Mesenchymal stem cell (in vitro differentiated cells and primary cell): ENCODE results near the gene CFAP73.

Experiments
- DNase-seq: peaks from one replicate; pipeline ENCODE4 v3.0.0-alpha.2; 2013
- H2AFZ ChIP-seq: one replicate; pipeline ENCODE4 v1.6.1; 2013; ENCODE audit warnings: low read depth, mild to moderate bottlenecking, control low read depth, inconsistent platforms, low read length, moderate library complexity
- H2AK5ac ChIP-seq: 2 replicates; pipeline ENCODE4 v1.6.1; 2013; ENCODE audit warnings: low read length, moderate library complexity, mild to moderate bottlenecking, inconsistent platforms; ENCODE audit not compliant: severe bottlenecking
- H2BK120ac ChIP-seq: one replicate; pipeline ENCODE4 v1.6.1; 2013; ENCODE audit warnings: low read depth, mild to moderate bottlenecking, inconsistent platforms, low read length, moderate library complexity
- H2BK12ac ChIP-seq, 2 experiments: one replicate each; pipeline ENCODE4 v1.6.1; 2013; ENCODE audit warnings: inconsistent platforms in 2 of 2, low read length in 2 of 2, mild to moderate bottlenecking in 2 of 2, moderate library complexity in 2 of 2, control low read depth in 1 of 2
- H2BK15ac ChIP-seq: one replicate; pipeline ENCODE4 v1.6.1; 2013; ENCODE audit warnings: mild to moderate bottlenecking, low read depth, inconsistent platforms; ENCODE audit not compliant: poor library complexity, severe bottlenecking
- H2BK5ac ChIP-seq: 2 replicates; pipeline ENCODE4 v1.6.1; 2013; ENCODE audit warnings: low read depth, mild to moderate bottlenecking, low read length, control low read depth, inconsistent platforms; ENCODE audit not compliant: poor library complexity, severe bottlenecking
- H3K14ac ChIP-seq, 2 experiments: one replicate each; pipeline ENCODE4 v1.6.1; 2013; ENCODE audit warnings: inconsistent platforms in 2 of 2, low read length in 2 of 2, control low read depth in 1 of 2, mild to moderate bottlenecking in 1 of 2, moderate library complexity in 1 of 2
- H3K18ac ChIP-seq, 2 experiments: one replicate each; pipeline ENCODE4 v1.6.1; 2013; ENCODE audit warnings: inconsistent platforms in 2 of 2, low read length in 2 of 2, control low read depth in 1 of 2, low read depth in 1 of 2, mild to moderate bottlenecking in 1 of 2
- H3K23ac ChIP-seq, 2 experiments: one replicate each; pipeline ENCODE4 v1.6.1; 2013; ENCODE audit warnings: inconsistent platforms in 2 of 2, low read length in 2 of 2, mild to moderate bottlenecking in 2 of 2, moderate library complexity in 2 of 2, control low read depth in 1 of 2
- H3K27ac ChIP-seq: 2 replicates; pipeline ENCODE4 v1.5.1; 2013; ENCODE audit warnings: mild to moderate bottlenecking, moderate library complexity, low read length, control low read depth, inconsistent platforms; ENCODE audit not compliant: poor library complexity, severe bottlenecking
- H3K27me3 ChIP-seq, 2 experiments: 2 replicates each; pipeline versions ENCODE4 v1.6.1 to v1.7.0; 2013; ENCODE audit warnings: low read length in 2 of 2, mild to moderate bottlenecking in 2 of 2, moderate library complexity in 2 of 2, control low read depth in 1 of 2, inconsistent platforms in 1 of 2; ENCODE audit not compliant: control insufficient read depth in 1 of 2, insufficient read depth in 1 of 2
- H3K36me3 ChIP-seq, 2 experiments: 2 replicates each; pipeline versions ENCODE4 v1.6.1 to v1.7.0; 2013; ENCODE audit warnings: low read length in 2 of 2, control low read depth in 1 of 2, inconsistent platforms in 1 of 2, low read depth in 1 of 2, mild to moderate bottlenecking in 1 of 2; ENCODE audit not compliant: insufficient read depth in 2 of 2, control insufficient read depth in 1 of 2
- H3K4ac ChIP-seq, 2 experiments: one replicate each; pipeline ENCODE4 v1.6.1; 2013; ENCODE audit warnings: inconsistent platforms in 2 of 2, low read length in 2 of 2, mild to moderate bottlenecking in 2 of 2, moderate library complexity in 2 of 2, control low read depth in 1 of 2, low read depth in 1 of 2
- H3K4me1 ChIP-seq: 2 replicates; pipeline ENCODE4 v1.6.1; 2013; ENCODE audit warnings: low read depth, low read length, control low read depth; ENCODE audit not compliant: control insufficient read depth, insufficient read depth
- H3K4me2 ChIP-seq: 2 replicates; pipeline ENCODE4 v1.6.1; 2013; ENCODE audit warnings: low read length, mild to moderate bottlenecking, inconsistent platforms; ENCODE audit not compliant: poor library complexity, severe bottlenecking
- H3K4me3 ChIP-seq, 2 experiments: 2 replicates each; pipeline versions ENCODE4 v1.5.1 to v1.7.0; 2013; ENCODE audit warnings: low read length in 2 of 2, mild to moderate bottlenecking in 2 of 2, control low read depth in 1 of 2, low read depth in 1 of 2; ENCODE audit not compliant: insufficient read depth in 1 of 2
- H3K79me1 ChIP-seq: replicated peaks from 2 replicates; pipeline ENCODE4 v1.6.1; 2013; ENCODE audit warnings: mild to moderate bottlenecking, control low read depth, low read length, inconsistent platforms; ENCODE audit not compliant: poor library complexity, severe bottlenecking
- H3K9ac ChIP-seq: 2 replicates; pipeline ENCODE4 v1.7.0; 2013; ENCODE audit warnings: mild to moderate bottlenecking, low read length, moderate library complexity
- H3K9me3 ChIP-seq: 2 replicates; pipeline ENCODE4 v1.7.0; 2013; ENCODE audit warnings: mild to moderate bottlenecking, low read length; ENCODE audit not compliant: control insufficient read depth
- H4K8ac ChIP-seq: one replicate; pipeline ENCODE4 v1.6.1; 2013; ENCODE audit warnings: inconsistent platforms, mild to moderate bottlenecking, low read length, moderate library complexity
- H4K91ac ChIP-seq: one replicate; pipeline ENCODE4 v1.6.1; 2013; ENCODE audit warnings: mild to moderate bottlenecking, low read length, inconsistent platforms
- WGBS: methylation state at CpG from one replicate; pipeline ENCODE4 v1.1.7; 2013; ENCODE audit warnings: mixed read lengths; 5-methylcytosine and 5-hydroxymethylcytosine counted together

Gene CFAP73

GRCh38 chr12:113134071-113134470 is 15.5 kb upstream of the CFAP73 start:
- Histone ChIP-seq H4K91ac (no peak overlapping the region), H3K4me3 (no peak overlapping the region), H3K9me3 (no peaks in the 10 kb centered on the region), H3K14ac (no peak overlapping the region), H2BK12ac (no peak overlapping the region), H2AK5ac (no peak overlapping the region), H3K36me3 (no peaks in the 10 kb centered on the region), H3K18ac (no peak overlapping the region), H3K27ac (no peak overlapping the region), H2BK120ac (no peak overlapping the region), H3K23ac (no peak overlapping the region), H3K4ac (no peak overlapping the region), H3K4me2 (no peak overlapping the region), H3K27me3 (peaks cover 49 to 69% of the 10 kb centered on the region in 2 experiments), H3K9ac (no peak overlapping the region), H2AFZ (no peak overlapping the region), H2BK5ac (no peak overlapping the region), H3K4me1 (peaks cover 41% of the 10 kb centered on the region), H2BK15ac (no peak overlapping the region), H3K79me1 (no peaks in the 10 kb centered on the region), H4K8ac (no peak overlapping the region)
- no peak for DNase-seq
- WGBS, result 75% methylated on average over 2 of the region's 2 CpGs

- H3K4me3 ChIP-seq, result no peak overlapping the region
- no peak overlapping the region for H3K4ac ChIP-seq
- no peaks in the 10 kb centered on the region for H3K9me3 ChIP-seq
- H2AFZ ChIP-seq, result no peak overlapping the region
- peaks cover 43% of the 10 kb centered on the region for H3K4me1 ChIP-seq
- no peak overlapping the region for H2BK120ac ChIP-seq
- H3K27ac ChIP-seq, result no peak overlapping the region
- H4K8ac ChIP-seq, result no peak overlapping the region
- no peaks in the 10 kb centered on the region for H3K79me1 ChIP-seq
- no peak for DNase-seq
- no peak overlapping the region for H2BK12ac ChIP-seq
- H3K14ac ChIP-seq, result no peak overlapping the region
- H4K91ac ChIP-seq, result no peak overlapping the region
- H2BK5ac ChIP-seq, result no peak overlapping the region
- H3K18ac ChIP-seq, result no peak overlapping the region
- 67% methylated on average over 6 of the region's 6 CpGs for WGBS
- H3K9ac ChIP-seq, result no peak overlapping the region
- no peaks in the 10 kb centered on the region for H3K36me3 ChIP-seq
- peaks cover 45 to 64% of the 10 kb centered on the region in 2 experiments for H3K27me3 ChIP-seq
- H3K4me2 ChIP-seq, result no peak overlapping the region
- no peak overlapping the region for H3K23ac ChIP-seq
- H2BK15ac ChIP-seq, result no peak overlapping the region
- H2AK5ac ChIP-seq, result no peak overlapping the region
Observed at GRCh38 chr12:113134521-113134951, 15.0 kb upstream of the CFAP73 start.

GRCh38 chr12:113135178-113136127 is 14.1 kb upstream of the CFAP73 start, which contains the start of gene RASAL1:
Gene RASAL1 (minus strand): TSS chr12:113135761. CDS start chr12:113135462, 299 bp downstream.
- WGBS, result 5% methylated on average over 42 of the region's 68 CpGs
- Histone ChIP-seq H4K8ac (no peak within 1 kb of the TSS), H3K79me1 (no peaks in the 10 kb centered on the region), H3K9me3 (no peaks in the 10 kb centered on the region), H3K14ac (no peak within 1 kb of the TSS), H2BK120ac (no peak within 1 kb of the TSS), H3K9ac (no peak within 1 kb of the TSS), H2BK12ac (no peak within 1 kb of the TSS), H2AK5ac (no peak within 1 kb of the TSS), H3K27ac (no peak within 1 kb of the TSS), H3K27me3 (peaks cover 42 to 56% of the 10 kb centered on the region in 2 experiments), H3K4ac (no peak within 1 kb of the TSS), H3K18ac (no peak within 1 kb of the TSS), H3K23ac (no peak within 1 kb of the TSS), H2BK15ac (no peak within 1 kb of the TSS), H3K4me1 (peaks cover 38% of the 10 kb centered on the region), H2BK5ac (no peak within 1 kb of the TSS), H3K36me3 (no peaks in the 10 kb centered on the region), H4K91ac (no peak within 1 kb of the TSS), H3K4me2 (peak within 1 kb of the TSS; percentile 32), H3K4me3 (no peak within 1 kb of the TSS), H2AFZ (no peak within 1 kb of the TSS)
- no peak for DNase-seq

DNA sequence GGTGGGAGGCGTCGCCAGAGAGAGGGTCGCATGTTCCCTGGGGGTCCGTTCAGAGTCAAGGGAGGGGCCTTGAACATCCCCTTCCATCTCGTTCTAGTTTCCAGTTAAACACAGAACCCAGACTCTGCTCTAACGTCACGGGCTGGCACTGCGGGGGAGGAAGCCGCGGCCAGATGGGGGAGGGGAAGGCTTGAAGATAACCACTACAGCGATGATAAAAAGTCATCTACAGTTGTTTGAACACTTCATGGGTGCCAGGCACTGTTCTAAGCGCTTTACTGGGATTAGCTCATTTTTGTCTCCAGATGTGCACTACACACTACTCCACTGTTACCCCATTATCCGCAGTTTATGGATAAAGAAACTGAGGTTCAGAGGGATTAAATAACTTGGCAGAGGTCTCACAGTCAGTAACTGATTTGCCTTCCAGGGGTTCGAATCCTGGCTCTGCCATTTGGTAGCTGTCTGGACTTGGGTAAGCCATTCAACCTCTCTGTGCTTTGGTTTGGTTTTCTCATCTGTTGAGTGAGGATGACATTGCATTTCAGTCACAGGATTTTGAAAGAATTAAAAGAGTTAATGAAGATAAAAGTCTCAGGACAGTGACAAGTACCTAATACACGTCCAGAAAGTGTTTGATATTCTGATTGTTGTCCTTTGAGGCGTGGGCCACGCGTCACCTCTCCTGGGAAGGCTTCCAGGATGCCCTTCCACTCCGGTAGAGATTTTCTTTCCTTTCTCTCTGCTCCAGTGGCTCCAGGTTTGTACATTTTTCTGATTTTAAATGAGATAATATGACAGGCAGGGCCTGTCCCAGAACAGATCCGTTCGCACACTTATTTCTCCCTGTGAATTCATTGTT is 13.2 kb upstream of the CFAP73 start:
- H4K8ac ChIP-seq, result no peak overlapping the region
- no peak overlapping the region for H3K9ac ChIP-seq
- H3K4me1 ChIP-seq, result peaks cover 32% of the 10 kb centered on the region
- DNase-seq, result no peak
- H3K14ac ChIP-seq, result no peak overlapping the region
- H2BK12ac ChIP-seq, result no peak overlapping the region
- H4K91ac ChIP-seq, result no peak overlapping the region
- H3K27ac ChIP-seq, result no peak overlapping the region
- no peak overlapping the region for H2AK5ac ChIP-seq
- H2BK120ac ChIP-seq, result no peak overlapping the region
- no peaks in the 10 kb centered on the region for H3K36me3 ChIP-seq
- peaks cover 42 to 51% of the 10 kb centered on the region in 2 experiments for H3K27me3 ChIP-seq
- no peaks in the 10 kb centered on the region for H3K9me3 ChIP-seq
- H3K4ac ChIP-seq, result no peak overlapping the region
- H2BK5ac ChIP-seq, result no peak overlapping the region
- H3K4me3 ChIP-seq, result no peak overlapping the region
- 48% methylated on average over 14 of the region's 21 CpGs for WGBS
- no peak overlapping the region for H3K23ac ChIP-seq
- H2BK15ac ChIP-seq, result no peak overlapping the region
- no peak overlapping the region for H3K18ac ChIP-seq
- H2AFZ ChIP-seq, result no peak overlapping the region
- H3K79me1 ChIP-seq, result no peaks in the 10 kb centered on the region
- peak overlapping the region; percentile 32 for H3K4me2 ChIP-seq
